ENCODE results near the gene MUC5B. TPM values are rescaled to one million over a fixed set of nuclear protein-coding genes. Genes with fewer than 3 reads are reported as not detected.
A peak's percentile ranks its signal among the peaks of the same experiment; 100 is the strongest.

Gene MUC5B
- total RNA-seq, 2 experiments from 2014 or later = not detected

GRCh38 chr11:1297011-1297575, 74.2 kb downstream of the MUC5B start:
- H3K4me1 Mint-ChIP-seq (ENCODE audit: low read depth) = peaks cover 4% of the 10 kb centered on the region
- Histone ChIP-seq H3K9me3 (ENCODE audit: control insufficient read depth in 1 of 2, insufficient read depth in 1 of 2, low read length in 2 of 2) (no peaks in the 10 kb centered on the region), H3K36me3 (ENCODE audit: insufficient read depth, low read length) (peaks cover 44% of the 10 kb centered on the region), H3K4me1 (ENCODE audit: insufficient read depth, low read length) (peaks cover 7% of the 10 kb centered on the region), H3K27me3 (ENCODE audit: control insufficient read depth in 1 of 2, insufficient read depth in 2 of 2, low read length in 2 of 2) (no peaks in the 10 kb centered on the region), H3K27ac (ENCODE audit: low read depth in 1 of 2, low read length in 2 of 2) (no peak overlapping the region), H3K4me3 (ENCODE audit: low read length) (no peak overlapping the region)
- DNase-seq (peak in 1 of 14 experiments; percentile 28), ATAC-seq (ENCODE audit: poor library complexity) (no peak)
- CTCF ChIA-PET = no interaction called here
- no peaks in the 10 kb centered on the region for H3K27me3 Mint-ChIP-seq
- no peak overlapping the region for H3K27ac Mint-ChIP-seq
- intact Hi-C loops (cut with DNase I, micrococcal nuclease) = no loop called here
- no peak for TF ChIP-seq CTCF (IDR thresholded peaks at IDR 0.05)
- H3K4me3 Mint-ChIP-seq = no peak overlapping the region
- peaks cover 13% of the 10 kb centered on the region for H3K36me3 Mint-ChIP-seq (ENCODE audit: low read depth)
- H3K9me3 Mint-ChIP-seq = no peaks in the 10 kb centered on the region
- POLR2A ChIA-PET = no interaction called here

- TF ChIP-seq CTCF (IDR thresholded peaks at IDR 0.05) = no peak
- CTCF ChIA-PET = no interaction called here
- H3K4me3 Mint-ChIP-seq = no peak overlapping the region
Measured at GRCh38 chr11:1297576-1298473, 75.0 kb downstream of the MUC5B start.

GRCh38 chr11:1298695-1299492, 76.0 kb downstream of the MUC5B start:
- Histone ChIP-seq H3K4me1 (ENCODE audit: insufficient read depth, low read length) (peaks cover 14% of the 10 kb centered on the region), H3K4me3 (ENCODE audit: low read length) (no peak overlapping the region), H3K27me3 (ENCODE audit: control insufficient read depth in 1 of 2, insufficient read depth in 2 of 2, low read length in 2 of 2) (no peaks in the 10 kb centered on the region), H3K36me3 (ENCODE audit: insufficient read depth, low read length) (peaks cover 35% of the 10 kb centered on the region), H3K9me3 (ENCODE audit: control insufficient read depth in 1 of 2, insufficient read depth in 1 of 2, low read length in 2 of 2) (no peaks in the 10 kb centered on the region), H3K27ac (ENCODE audit: low read depth in 1 of 2, low read length in 2 of 2) (no peak overlapping the region)
- H3K9me3 Mint-ChIP-seq = no peaks in the 10 kb centered on the region
- CTCF ChIA-PET = no interaction called here
- no peaks in the 10 kb centered on the region for H3K27me3 Mint-ChIP-seq
- ATAC-seq (ENCODE audit: poor library complexity) = no peak
- intact Hi-C loops (cut with DNase I, micrococcal nuclease) = loop anchor here in 1 of 2 experiments (1.0 kb wide), 1 partner anchor 28 kb away; no protein-coding TSS in a partner anchor
- peak in 2 of 14 experiments; percentile 19 to 39 for DNase-seq
- POLR2A ChIA-PET = no interaction called here
- TF ChIP-seq CTCF (IDR thresholded peaks at IDR 0.05) = no peak
- no peak overlapping the region for H3K4me3 Mint-ChIP-seq
- peaks cover 10% of the 10 kb centered on the region for H3K4me1 Mint-ChIP-seq (ENCODE audit: low read depth)
- no peaks in the 10 kb centered on the region for H3K36me3 Mint-ChIP-seq (ENCODE audit: low read depth)
- no peak overlapping the region for H3K27ac Mint-ChIP-seq

More at GRCh38 chr11:1297576-1298473, 75.0 kb downstream of the MUC5B start:
- peak in 2 of 14 experiments; percentile 4 to 28 for DNase-seq
- H3K36me3 Mint-ChIP-seq (ENCODE audit: low read depth) = peaks cover 6% of the 10 kb centered on the region
- no peaks in the 10 kb centered on the region for H3K27me3 Mint-ChIP-seq
- POLR2A ChIA-PET = no interaction called here
- Histone ChIP-seq H3K4me1 (ENCODE audit: insufficient read depth, low read length) (peaks cover 14% of the 10 kb centered on the region), H3K36me3 (ENCODE audit: insufficient read depth, low read length) (peaks cover 39% of the 10 kb centered on the region), H3K9me3 (ENCODE audit: control insufficient read depth in 1 of 2, insufficient read depth in 1 of 2, low read length in 2 of 2) (no peaks in the 10 kb centered on the region), H3K27ac (ENCODE audit: low read depth in 1 of 2, low read length in 2 of 2) (no peak overlapping the region), H3K27me3 (ENCODE audit: control insufficient read depth in 1 of 2, insufficient read depth in 2 of 2, low read length in 2 of 2) (no peaks in the 10 kb centered on the region), H3K4me3 (ENCODE audit: low read length) (no peak overlapping the region)
- no peak overlapping the region for H3K27ac Mint-ChIP-seq
- no peak for ATAC-seq (ENCODE audit: poor library complexity)
- intact Hi-C loops (cut with DNase I, micrococcal nuclease) = loop anchor here in 1 of 2 experiments (1.0 kb wide), 1 partner anchor 29 kb away; no protein-coding TSS in a partner anchor
- peaks cover 4% of the 10 kb centered on the region for H3K4me1 Mint-ChIP-seq (ENCODE audit: low read depth)
- H3K9me3 Mint-ChIP-seq = no peaks in the 10 kb centered on the region

Measured in CD4-positive, alpha-beta T cell (primary cell).